Measurements from ENCODE around the gene C11orf65.

- TF ChIP-seq CTCF (IDR thresholded peaks at IDR 0.05; ENCODE audit: insufficient read depth, low read length) (no peak), POLR2AphosphoS5 (IDR thresholded peaks at IDR 0.05; ENCODE audit: low read depth) (no peak), GABPA (IDR thresholded peaks at IDR 0.05; ENCODE audit: low read depth) (no peak)
These were observed 26.9 kb upstream of the C11orf65 start for GRCh38 chr11:108494182-108494581.

Measured in HL-60 (cell line).